SK-N-SH treated with all-trans-retinoic acid at 6 μM for 48 hours (cell line): ENCODE measurements around the gene IL20RA.

Experiments
- ARNTL ChIP-seq: fragments of 450-650 bp; formaldehyde crosslinking; IDR thresholded peaks from 2 replicates; pipeline ENCODE4 v1.5.0; 2020; ENCODE audit warnings: low read depth, mild to moderate bottlenecking, moderate library complexity, borderline replicate concordance
- CREB5 ChIP-seq: fragments of 250-450 bp; sonication (Bioruptor Pico); IDR thresholded peaks from 2 replicates; pipeline ENCODE4 v1.5.1; 2020; ENCODE audit warnings: low read depth, mild to moderate bottlenecking, moderate library complexity
- CSDC2 ChIP-seq: fragments of 250-450 bp; sonication (Bioruptor Pico); IDR thresholded peaks from 2 replicates; pipeline ENCODE4 v1.5.0; 2020; ENCODE audit warnings: mild to moderate bottlenecking, moderate library complexity
- CSRNP3 ChIP-seq: fragments of 250-450 bp; sonication (Bioruptor Pico); IDR thresholded peaks from 2 replicates; pipeline ENCODE4 v1.5.1; 2021; ENCODE audit warnings: mild to moderate bottlenecking, moderate library complexity
- ESRRG ChIP-seq: fragments of 250-450 bp; sonication (Bioruptor Pico); IDR thresholded peaks from 2 replicates; pipeline ENCODE4 v1.6.1; 2021; ENCODE audit warnings: mild to moderate bottlenecking
- GLIS3 ChIP-seq: fragments of 250-450 bp; sonication (Bioruptor Pico); IDR thresholded peaks from 2 replicates; pipeline ENCODE4 v1.5.0; 2020; ENCODE audit warnings: mild to moderate bottlenecking, moderate library complexity
- ISL1 ChIP-seq: fragments of 250-450 bp; sonication (Bioruptor Pico); IDR thresholded peaks from 2 replicates; pipeline ENCODE4 v2.1.2; 2022; ENCODE audit warnings: mild to moderate bottlenecking, moderate library complexity
- PATZ1 ChIP-seq: fragments of 250-450 bp; sonication (Bioruptor Pico); IDR thresholded peaks from 2 replicates; pipeline ENCODE4 v1.8.0; 2020; ENCODE audit warnings: mild to moderate bottlenecking, moderate library complexity, borderline replicate concordance
- RARB ChIP-seq: fragments of 250-450 bp; sonication (Bioruptor Pico); IDR thresholded peaks from 2 replicates; pipeline ENCODE4 v1.8.0; 2021; ENCODE audit warnings: mild to moderate bottlenecking, moderate library complexity
- TCF4 ChIP-seq: fragments of 250-450 bp; sonication (Bioruptor Pico); IDR thresholded peaks from 2 replicates; pipeline ENCODE4 v1.8.0; 2021; ENCODE audit warnings: mild to moderate bottlenecking, moderate library complexity, borderline replicate concordance
- TSHZ2 ChIP-seq: fragments of 250-450 bp; sonication (Bioruptor Pico); IDR thresholded peaks from 2 replicates; pipeline ENCODE4 v1.5.0; 2020; ENCODE audit warnings: mild to moderate bottlenecking, moderate library complexity
- ZC3H10 ChIP-seq: fragments of 250-450 bp; sonication (Bioruptor Pico); IDR thresholded peaks from 2 replicates; pipeline ENCODE4 v1.5.1; 2021; ENCODE audit warnings: mild to moderate bottlenecking, moderate library complexity

- TF ChIP-seq ARNTL (CRISPR knock-in tag) (no peak), TSHZ2 (CRISPR knock-in tag) (no peak), ZC3H10 (CRISPR knock-in tag) (no peak), CREB5 (no peak), PATZ1 (CRISPR knock-in tag) (no peak), GLIS3 (no peak), ESRRG (CRISPR knock-in tag) (no peak), RARB (CRISPR knock-in tag) (no peak), CSRNP3 (CRISPR knock-in tag) (no peak), ISL1 (CRISPR knock-in tag) (no peak), CSDC2 (CRISPR knock-in tag) (no peak), TCF4 (CRISPR knock-in tag) (no peak)
Measured at GRCh38 chr6:137001299-137001976, 43.3 kb downstream of the IL20RA start.
